Measurements from ENCODE around the gene MGAT5.

MGAT5 gene

DNA sequence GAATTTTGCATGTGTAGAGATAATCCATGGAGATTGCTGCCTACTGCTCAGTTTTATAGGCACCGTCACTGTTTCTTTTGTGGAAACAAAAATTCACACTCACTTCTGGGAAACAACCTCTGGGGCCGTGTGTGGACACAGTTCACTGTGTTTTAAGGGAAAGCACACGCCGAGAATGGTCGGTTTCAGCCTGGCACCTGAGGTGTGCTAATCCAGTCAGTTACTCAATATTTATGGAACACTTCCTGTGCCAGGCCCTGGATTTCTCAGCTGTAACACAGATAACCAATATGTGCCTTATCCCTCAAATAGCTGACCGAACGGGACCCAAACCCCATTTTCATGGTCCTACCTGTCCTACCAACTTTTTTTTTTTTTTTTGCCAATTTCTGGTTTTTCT lies 179.6 kb downstream of the MGAT5 start:
- no peak overlapping the region for H3K4me3 ChIP-seq (replicated peaks in 1 of 2; ENCODE audit: low read depth in 2 of 2, low read length in 2 of 2)
- TF ChIP-seq, protein P1, sequence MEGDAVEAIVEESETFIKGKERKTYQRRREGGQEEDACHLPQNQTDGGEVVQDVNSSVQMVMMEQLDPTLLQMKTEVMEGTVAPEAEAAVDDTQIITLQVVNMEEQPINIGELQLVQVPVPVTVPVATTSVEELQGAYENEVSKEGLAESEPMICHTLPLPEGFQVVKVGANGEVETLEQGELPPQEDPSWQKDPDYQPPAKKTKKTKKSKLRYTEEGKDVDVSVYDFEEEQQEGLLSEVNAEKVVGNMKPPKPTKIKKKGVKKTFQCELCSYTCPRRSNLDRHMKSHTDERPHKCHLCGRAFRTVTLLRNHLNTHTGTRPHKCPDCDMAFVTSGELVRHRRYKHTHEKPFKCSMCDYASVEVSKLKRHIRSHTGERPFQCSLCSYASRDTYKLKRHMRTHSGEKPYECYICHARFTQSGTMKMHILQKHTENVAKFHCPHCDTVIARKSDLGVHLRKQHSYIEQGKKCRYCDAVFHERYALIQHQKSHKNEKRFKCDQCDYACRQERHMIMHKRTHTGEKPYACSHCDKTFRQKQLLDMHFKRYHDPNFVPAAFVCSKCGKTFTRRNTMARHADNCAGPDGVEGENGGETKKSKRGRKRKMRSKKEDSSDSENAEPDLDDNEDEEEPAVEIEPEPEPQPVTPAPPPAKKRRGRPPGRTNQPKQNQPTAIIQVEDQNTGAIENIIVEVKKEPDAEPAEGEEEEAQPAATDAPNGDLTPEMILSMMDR (IDR thresholded peaks at IDR 0.05; ENCODE audit: low read depth, low read length), result no peak
- DNase-seq (ENCODE audit: low read depth in 2 of 2), result no peak

DNA sequence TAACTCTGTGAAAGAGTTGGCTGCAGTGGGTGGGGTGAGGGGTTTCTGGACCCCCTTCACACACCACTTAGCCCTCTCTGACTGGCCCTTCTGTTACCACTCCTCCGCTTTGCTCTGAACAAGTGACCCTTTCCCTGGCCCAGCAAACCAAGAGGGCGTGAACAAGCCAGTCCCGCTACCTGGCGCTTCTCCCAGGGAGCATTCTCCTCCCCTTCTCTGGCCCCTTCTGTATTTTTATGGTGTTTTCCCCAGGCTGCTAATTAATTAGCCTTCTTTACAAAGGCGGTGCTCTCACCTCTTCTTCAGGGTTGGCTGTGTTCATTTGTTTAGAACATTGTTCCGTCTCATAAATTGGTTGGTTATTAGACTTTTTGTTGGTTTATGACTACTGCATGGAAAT lies 180.1 kb downstream of the MGAT5 start:
- TF ChIP-seq, protein P1 (IDR thresholded peaks at IDR 0.05; ENCODE audit: low read depth, low read length), result no peak
- no peak for DNase-seq (ENCODE audit: low read depth in 2 of 2)

DNA sequence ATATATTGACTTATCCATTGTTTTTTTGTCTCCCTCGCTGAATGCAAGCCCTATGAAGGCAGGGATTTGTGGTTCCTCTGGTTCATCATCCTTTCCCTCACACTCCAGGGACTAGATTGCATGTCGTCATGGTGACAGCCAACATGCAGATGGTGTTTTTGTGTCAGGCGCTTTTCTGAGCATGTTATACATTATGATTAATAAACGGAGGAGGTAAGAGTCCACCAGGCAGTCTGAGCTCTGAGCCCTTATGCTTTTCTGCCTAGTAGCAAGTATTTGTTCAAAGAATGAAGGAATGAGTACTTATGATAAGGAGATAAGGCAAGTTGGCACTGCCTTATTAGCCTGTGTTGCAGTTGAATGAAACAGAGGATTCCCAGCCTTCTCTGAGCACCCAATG lies 181.6 kb downstream of the MGAT5 start:
- no peak overlapping the region for H3K4me3 ChIP-seq (replicated peaks in 1 of 2; ENCODE audit: low read depth in 2 of 2, low read length in 2 of 2)
- TF ChIP-seq, protein P1 (IDR thresholded peaks at IDR 0.05; ENCODE audit: low read depth, low read length), result no peak
- DNase-seq (ENCODE audit: low read depth in 2 of 2), result no peak

More for the DNA sequence above, 180.1 kb downstream of the MGAT5 start:
- H3K4me3 ChIP-seq (replicated peaks in 1 of 2; ENCODE audit: low read depth in 2 of 2, low read length in 2 of 2), result no peak overlapping the region

DNA sequence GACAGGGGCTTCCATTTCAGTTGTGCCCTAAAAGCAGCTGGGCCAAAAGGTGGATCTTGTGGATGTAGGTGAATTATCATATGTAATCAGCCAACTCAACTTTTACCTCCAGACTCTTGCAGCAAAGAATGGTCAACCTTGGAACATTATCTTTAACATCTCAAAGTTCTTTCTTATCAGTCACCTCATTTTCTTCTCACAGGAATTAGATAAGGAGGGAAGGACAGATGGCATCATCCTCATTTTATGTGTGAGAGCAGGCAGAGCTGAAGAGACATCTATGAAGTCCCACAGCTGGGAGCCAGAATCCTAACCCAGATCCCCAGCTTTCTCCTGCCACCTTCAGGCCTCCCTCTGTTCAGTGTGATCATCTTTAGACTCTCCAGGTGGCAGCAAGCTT lies 182.1 kb downstream of the MGAT5 start:
- H3K4me3 ChIP-seq (replicated peaks in 1 of 2; ENCODE audit: low read depth in 2 of 2, low read length in 2 of 2), result no peak overlapping the region
- no peak for DNase-seq (ENCODE audit: low read depth in 2 of 2)
- TF ChIP-seq, protein P1 (IDR thresholded peaks at IDR 0.05; ENCODE audit: low read depth, low read length), result no peak

DNA sequence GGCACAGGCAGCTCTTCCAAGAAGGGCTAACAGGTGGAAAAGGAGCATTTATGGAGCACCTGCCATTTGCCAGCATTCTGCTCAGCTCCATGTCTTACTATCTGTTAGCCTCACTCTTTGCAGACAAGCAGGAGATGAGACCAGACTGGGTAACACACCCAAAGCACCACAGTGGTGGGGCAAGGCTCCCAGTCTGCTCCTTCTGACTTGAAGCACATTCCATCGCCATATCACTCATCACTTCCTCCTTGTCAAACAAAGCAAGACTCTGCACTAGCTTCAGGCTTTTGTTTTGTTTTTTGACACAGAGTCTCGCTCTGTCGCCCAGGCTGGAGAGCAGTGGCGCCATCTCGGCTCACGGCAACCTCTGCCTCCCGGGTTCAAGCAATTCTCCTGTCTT lies 182.8 kb downstream of the MGAT5 start:
- no peak overlapping the region for H3K4me3 ChIP-seq (replicated peaks in 1 of 2; ENCODE audit: low read depth in 2 of 2, low read length in 2 of 2)
- peak in 1 of 2 donors; percentile 18 for DNase-seq (ENCODE audit: low read depth in 2 of 2)
- TF ChIP-seq, protein P1 (IDR thresholded peaks at IDR 0.05; ENCODE audit: low read depth, low read length), result no peak

DNA sequence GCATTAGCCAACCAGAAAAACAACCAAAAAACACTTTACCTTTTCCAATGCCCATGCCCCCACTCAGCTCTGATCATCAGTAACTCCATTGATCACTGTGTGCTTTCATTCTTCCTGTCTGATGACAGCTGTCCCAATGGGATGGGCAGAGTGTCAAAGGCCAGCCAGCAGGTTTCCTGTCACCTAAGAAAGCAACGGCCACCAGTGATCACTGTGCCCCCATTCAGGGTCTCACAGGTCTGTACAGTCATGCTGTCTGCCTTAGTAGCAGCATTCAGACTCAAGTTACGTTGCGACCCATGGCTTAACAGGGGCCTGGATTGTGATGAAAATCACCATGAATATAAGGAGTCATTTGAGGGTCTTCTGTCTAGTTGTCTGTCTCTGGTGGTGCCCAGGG lies 184.5 kb downstream of the MGAT5 start:
- no peak for DNase-seq (ENCODE audit: low read depth in 2 of 2)
- no peak overlapping the region for H3K4me3 ChIP-seq (replicated peaks in 1 of 2; ENCODE audit: low read depth in 2 of 2, low read length in 2 of 2)
- TF ChIP-seq, protein P1 (IDR thresholded peaks at IDR 0.05; ENCODE audit: low read depth, low read length), result no peak

DNA sequence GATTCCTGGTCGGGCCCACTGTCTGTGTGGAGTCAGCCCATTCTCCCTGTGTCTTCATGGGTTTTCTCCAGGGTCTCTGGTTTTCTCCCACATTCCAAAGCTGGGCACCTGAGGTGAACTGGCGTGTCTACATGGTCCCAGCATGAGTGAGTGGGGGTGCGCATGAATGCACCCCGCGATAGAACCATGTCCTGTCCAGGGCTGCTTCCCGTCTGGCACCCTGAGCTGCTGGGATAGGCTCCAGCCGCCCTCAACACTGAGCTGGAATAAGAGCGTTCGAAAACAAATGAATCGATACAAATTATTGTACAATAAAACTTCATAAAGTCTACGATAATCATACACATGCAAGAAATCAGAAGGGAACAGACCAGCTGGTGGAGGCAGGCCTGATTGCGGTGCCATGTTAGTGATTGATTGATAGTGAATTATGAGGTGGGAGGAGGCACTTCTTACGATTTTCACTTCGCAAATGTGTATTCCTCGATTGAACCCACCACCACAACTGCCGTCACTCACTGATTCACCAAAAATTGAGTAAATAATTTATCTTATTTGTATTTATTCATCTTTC lies 186.6 kb downstream of the MGAT5 start:
- no peak for DNase-seq (ENCODE audit: low read depth in 2 of 2)
- TF ChIP-seq, protein P1 (IDR thresholded peaks at IDR 0.05; ENCODE audit: low read depth, low read length), result no peak
- H3K4me3 ChIP-seq (replicated peaks in 1 of 2; ENCODE audit: low read depth in 2 of 2, low read length in 2 of 2), result no peak overlapping the region

All from cardiac fibroblast (primary cell).